GM12801 (cell line): ENCODE data around the gene MYO1C.

Experiments
- TF ChIP-seq, protein P1 (sequence below): IDR thresholded peaks from one replicate; pipeline ENCODE4 v1.5.1; 2011; ENCODE audit warnings: control low read depth; ENCODE audit not compliant: insufficient read length; ENCODE audit errors: extremely low read depth

Gene MYO1C

DNA sequence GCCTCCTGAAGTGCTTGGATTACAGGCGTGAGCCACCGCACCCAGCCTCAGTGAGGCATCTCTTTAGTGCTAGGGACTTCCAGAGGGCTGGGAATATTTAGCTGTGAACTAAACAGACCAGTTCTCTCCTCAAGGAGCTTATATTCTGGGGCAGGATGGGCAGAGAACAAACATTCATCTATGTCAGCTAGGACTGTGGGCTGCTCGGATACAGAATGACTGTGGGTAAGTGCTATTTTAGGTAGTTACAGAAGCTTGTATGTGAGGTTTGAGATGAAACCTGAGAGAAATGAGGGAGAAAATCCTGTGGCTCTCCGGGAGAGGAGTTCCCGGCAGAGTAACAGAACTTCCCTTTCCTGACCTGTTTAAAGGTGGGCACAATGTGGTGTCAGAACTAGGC is 30.1 kb upstream of the MYO1C start:
- TF ChIP-seq, protein P1, sequence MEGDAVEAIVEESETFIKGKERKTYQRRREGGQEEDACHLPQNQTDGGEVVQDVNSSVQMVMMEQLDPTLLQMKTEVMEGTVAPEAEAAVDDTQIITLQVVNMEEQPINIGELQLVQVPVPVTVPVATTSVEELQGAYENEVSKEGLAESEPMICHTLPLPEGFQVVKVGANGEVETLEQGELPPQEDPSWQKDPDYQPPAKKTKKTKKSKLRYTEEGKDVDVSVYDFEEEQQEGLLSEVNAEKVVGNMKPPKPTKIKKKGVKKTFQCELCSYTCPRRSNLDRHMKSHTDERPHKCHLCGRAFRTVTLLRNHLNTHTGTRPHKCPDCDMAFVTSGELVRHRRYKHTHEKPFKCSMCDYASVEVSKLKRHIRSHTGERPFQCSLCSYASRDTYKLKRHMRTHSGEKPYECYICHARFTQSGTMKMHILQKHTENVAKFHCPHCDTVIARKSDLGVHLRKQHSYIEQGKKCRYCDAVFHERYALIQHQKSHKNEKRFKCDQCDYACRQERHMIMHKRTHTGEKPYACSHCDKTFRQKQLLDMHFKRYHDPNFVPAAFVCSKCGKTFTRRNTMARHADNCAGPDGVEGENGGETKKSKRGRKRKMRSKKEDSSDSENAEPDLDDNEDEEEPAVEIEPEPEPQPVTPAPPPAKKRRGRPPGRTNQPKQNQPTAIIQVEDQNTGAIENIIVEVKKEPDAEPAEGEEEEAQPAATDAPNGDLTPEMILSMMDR: no peak

DNA sequence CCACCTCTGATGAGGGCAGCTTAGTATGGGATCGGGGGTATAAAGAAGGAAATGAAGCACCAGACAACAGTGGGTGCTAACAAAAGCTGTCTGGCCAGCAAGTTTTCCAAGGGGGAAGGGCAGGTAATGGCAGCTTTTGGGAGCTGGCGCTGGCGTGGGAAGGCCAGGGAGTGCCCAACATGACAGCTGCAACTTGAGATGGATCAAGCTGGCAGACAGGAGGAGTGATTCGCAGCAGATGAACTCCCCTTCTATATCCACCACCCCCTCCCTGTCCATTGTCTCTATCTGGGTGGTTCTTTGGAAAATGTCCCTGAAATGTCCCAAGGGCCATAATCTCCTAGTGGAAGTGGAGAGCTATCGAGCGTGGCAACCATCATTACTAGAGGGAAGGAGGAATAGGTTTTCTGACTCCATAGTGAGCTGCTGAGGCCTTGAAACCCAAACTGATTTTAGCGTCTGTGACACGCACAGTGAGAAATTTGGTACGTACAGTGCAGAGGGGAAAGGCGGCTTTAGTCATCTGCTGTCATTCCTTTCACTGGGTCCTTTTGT is 28.7 kb upstream of the MYO1C start:
- TF ChIP-seq, protein P1: no peak

DNA sequence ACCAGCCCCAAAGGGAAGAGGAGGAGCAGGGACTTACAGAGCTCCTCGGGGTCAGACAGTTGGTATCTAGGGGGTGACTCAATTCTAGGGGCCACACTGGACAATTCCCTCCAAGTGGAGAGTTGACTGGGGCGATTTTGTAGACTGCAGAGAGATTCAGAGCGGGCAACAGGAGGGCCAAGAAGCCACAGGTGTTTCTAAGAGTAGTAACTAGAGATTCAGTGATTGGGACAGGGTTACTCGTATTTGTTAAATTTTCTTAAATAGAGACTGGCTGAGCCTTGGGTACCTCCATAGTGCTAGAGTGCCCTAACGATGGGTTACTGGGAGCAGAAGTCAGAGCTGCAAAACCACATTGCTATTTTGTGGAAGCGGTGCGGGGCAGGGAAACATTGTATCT is 27.2 kb upstream of the MYO1C start:
- TF ChIP-seq, protein P1: no peak

DNA sequence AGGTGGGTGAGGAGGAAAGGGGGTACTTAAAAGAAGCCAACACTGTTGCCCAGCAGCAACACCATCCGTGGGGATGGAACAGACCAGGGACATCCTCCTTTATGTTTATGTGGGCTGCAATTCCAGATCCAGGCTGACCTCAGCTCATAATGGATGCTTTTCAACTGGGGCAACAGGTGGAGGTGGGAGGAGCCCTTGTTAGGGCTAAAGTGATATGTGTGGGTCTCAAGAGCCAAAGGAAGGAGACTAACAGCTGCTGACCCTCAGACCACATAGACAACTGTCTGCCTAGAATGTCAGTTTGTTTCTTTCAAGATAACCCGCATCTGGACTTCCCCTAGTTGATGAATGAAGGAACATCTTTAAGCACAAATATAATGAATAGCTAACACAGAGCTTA is 25.9 kb upstream of the MYO1C start:
- TF ChIP-seq, protein P1: no peak

DNA sequence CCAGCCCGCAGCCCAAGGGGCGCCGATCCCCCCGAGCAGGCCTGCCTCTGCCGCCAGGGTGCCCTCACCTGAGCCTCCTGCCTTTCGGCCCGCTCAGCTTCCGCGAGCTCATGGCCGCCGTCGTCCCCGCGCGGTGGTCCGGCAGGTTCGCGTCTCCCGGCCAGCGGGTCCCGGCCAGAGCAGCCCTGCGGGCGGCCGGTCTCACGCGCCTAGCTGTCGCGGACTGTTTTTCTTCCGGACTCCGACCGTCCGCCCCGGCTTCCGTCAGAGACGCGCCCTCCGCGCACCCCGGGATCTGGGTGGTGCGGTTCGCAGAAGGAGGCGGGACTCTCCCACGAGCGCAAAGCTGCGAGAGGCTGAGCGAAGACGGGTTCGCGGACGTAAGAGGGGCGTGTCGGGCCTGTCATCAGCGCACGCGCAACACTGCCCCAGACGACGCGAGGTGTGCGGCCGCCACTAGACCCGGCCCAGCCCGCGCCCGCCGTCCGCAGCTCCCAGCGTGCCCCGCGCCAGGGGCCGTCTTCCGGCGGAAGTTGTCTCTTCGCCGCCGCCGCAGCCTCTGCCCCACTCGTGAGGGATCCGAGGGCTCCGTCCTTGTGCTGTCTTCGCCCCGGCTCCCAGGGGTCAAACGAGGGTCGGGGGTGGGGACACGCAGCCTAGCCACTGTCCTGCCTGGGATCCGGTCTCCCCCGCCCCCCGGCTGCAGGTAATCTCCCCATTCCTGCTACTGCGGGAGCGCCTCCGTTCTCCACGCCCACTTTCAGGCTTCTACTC is 24.1 kb upstream of the MYO1C start, which contains the start of gene INPP5K:
Gene INPP5K, minus strand, starts transcription at position 225 of the 774 bp plus-strand sequence. Its CDS starts 113 bp downstream, at position 112.
- TF ChIP-seq, protein P1: no peak

DNA sequence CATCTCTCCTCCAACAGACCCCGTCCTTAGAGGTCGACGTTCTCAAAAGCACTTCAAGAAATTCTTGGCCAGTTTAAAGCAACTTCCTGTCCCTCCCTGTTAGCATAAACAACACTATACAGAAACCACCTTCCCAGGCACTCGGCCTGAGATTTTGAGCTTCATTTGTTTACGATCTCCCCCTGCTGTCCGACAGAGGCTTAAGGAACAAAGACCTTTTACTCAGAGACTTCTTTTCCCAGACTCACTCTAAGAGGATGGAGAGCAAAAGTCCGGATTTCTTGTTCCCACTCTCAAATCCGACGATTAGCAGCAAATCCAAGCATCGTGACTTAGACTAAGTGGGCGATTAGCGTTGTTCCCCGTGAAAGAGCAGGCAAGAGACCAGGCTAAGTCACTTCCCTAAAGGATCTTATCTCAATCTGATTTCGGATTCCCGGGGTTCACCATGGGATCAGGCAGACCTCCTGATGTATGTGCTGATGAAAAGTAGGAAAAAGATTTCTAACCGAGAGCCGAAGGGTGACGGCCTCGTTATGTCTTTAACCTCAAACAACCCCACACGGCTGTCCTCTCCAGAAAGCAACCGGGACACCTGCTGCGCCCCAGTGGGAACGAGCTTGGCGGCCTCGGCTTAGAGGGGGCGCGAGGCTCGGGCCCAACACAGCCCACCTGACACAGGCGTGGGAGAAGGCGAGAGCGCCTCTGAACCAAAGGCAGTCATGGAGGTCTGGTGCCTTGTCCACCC is 23.3 kb upstream of the MYO1C start:
- TF ChIP-seq, protein P1: no peak

DNA sequence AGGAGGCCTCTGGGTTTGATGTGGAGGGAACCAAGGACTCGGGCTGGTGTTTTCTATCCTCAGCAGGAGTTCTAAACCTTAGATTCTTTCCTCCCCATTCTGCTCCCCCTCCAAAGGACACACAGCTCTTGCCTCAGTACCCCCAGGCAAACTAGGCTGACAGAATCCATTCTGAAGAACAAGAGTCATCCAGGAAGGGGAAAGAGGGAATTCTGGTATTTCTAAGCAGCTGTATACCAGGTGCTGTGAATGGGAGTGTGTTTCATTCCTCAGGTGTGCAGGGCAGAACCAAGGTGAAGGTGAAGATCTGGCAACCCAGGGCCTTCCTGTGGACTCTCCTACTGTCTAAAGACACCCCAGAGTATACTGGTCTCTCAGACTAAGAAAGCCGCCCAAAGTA is 19.9 kb upstream of the MYO1C start:
- TF ChIP-seq, protein P1: no peak
